ENCODE data around the gene FH.
A peak's percentile ranks its signal among the peaks of the same experiment; 100 is the strongest.

Gene FH

GRCh38 chr1:241519308-241520079, at the start of gene FH:
FH (minus strand) TSS chr1:241519755; CDS start chr1:241519722, 33 bp downstream.
- ChIA-PET POLR2A (interaction anchor here (0.7 to 1.5 kb wide), 5 partner anchors 8 to 328 kb away, joined by 3 to 6 read pairs (median 4); partner anchors contain the start of gene EXO1), CTCF (interaction anchor here (0.7 to 1.7 kb wide), 7 partner anchors 9 to 329 kb away, joined by 3 to 4 read pairs (median 3); partner anchors contain the start of genes EXO1 and KMO)
- peak within 1 kb of the TSS; percentile 81 for H3K4me3 ChIP-seq (ENCODE audit: low read depth, low read length)
- TF ChIP-seq CTCF (IDR thresholded peaks at IDR 0.05; ENCODE audit: insufficient read depth, low read length, missing control alignments) = no peak
- peak; percentile 88 for DNase-seq (ENCODE audit: low read depth, low spot score)

- ChIA-PET POLR2A (no interaction called here), CTCF (no interaction called here)
- H3K4me3 ChIP-seq (ENCODE audit: low read depth, low read length) = no peak overlapping the region
- no peak for TF ChIP-seq CTCF (IDR thresholded peaks at IDR 0.05; ENCODE audit: insufficient read depth, low read length, missing control alignments)
- DNase-seq (ENCODE audit: low read depth, low spot score) = no peak
Observed at GRCh38 chr1:241560849-241561187, 41.3 kb upstream of the FH start.

- POLR2A ChIA-PET = no interaction called here
- no peak for DNase-seq (ENCODE audit: low read depth, low spot score)
- no peak overlapping the region for H3K4me3 ChIP-seq (ENCODE audit: low read depth, low read length)
- TF ChIP-seq CTCF (IDR thresholded peaks at IDR 0.05; ENCODE audit: insufficient read depth, low read length, missing control alignments) = no peak
- CTCF ChIA-PET = no interaction called here
Observed at GRCh38 chr1:241560146-241560848, 40.7 kb upstream of the FH start.

- TF ChIP-seq CTCF (IDR thresholded peaks at IDR 0.05; ENCODE audit: insufficient read depth, low read length, missing control alignments) = no peak
- ChIA-PET CTCF (interaction anchor here (0.7 kb wide), 1 partner anchor 54 kb away, joined by 3 read pairs; no protein-coding TSS in a partner anchor), POLR2A (no interaction called here)
- H3K4me3 ChIP-seq (ENCODE audit: low read depth, low read length) = no peak overlapping the region
- no peak for DNase-seq (ENCODE audit: low read depth, low spot score)
Observed at GRCh38 chr1:241557551-241558193, 38.1 kb upstream of the FH start.

GRCh38 chr1:241557031-241557430, 37.5 kb upstream of the FH start:
- no peak for DNase-seq (ENCODE audit: low read depth, low spot score)
- CTCF ChIA-PET = no interaction called here
- TF ChIP-seq CTCF (IDR thresholded peaks at IDR 0.05; ENCODE audit: insufficient read depth, low read length, missing control alignments) = no peak
- no peak overlapping the region for H3K4me3 ChIP-seq (ENCODE audit: low read depth, low read length)
- POLR2A ChIA-PET = no interaction called here

GRCh38 chr1:241555526-241555925, 36.0 kb upstream of the FH start:
- CTCF ChIA-PET = interaction anchor here (1.0 to 2.3 kb wide), 2 partner anchors 23 to 55 kb away, joined by 3 to 7 read pairs; partner anchors contain the start of gene KMO
- no peak for DNase-seq (ENCODE audit: low read depth, low spot score)
- TF ChIP-seq CTCF (IDR thresholded peaks at IDR 0.05; ENCODE audit: insufficient read depth, low read length, missing control alignments) = no peak
- H3K4me3 ChIP-seq (ENCODE audit: low read depth, low read length) = no peak overlapping the region
- POLR2A ChIA-PET = no interaction called here

Measured in AG04449 (cell line).